Left kidney (tissue), 2 donors: ENCODE results near the gene RBMS3. TPM values are rescaled to one million over a fixed set of nuclear protein-coding genes. Genes with fewer than 3 reads are reported as not detected.
"Not testable (repeated sequence)": the region's sequence is repeated elsewhere in the genome, so short reads cannot be mapped to it uniquely, and the experiment has no call there.

Source experiments
- DNase-seq: peaks from one replicate; pipeline ENCODE4 v3.0.0-alpha.2; 2013
- polyA plus RNA-seq: library from polyadenylated mRNA; unstranded; fragments of 120-200 nt; gene quantifications from one replicate; pipeline ENCODE4 v1.2.1, GENCODE V29; 2013; ENCODE audit not compliant: insufficient read length

The RBMS3 gene
- polyA plus RNA-seq, 1 donor = 15.4 TPM

GRCh38 chr3:29385046-29385830, 104.4 kb downstream of the RBMS3 start:
- no peak for DNase-seq

- DNase-seq = no peak
Measured at GRCh38 chr3:29389362-29389761, 108.5 kb downstream of the RBMS3 start.

GRCh38 chr3:29392625-29393388, 111.9 kb downstream of the RBMS3 start:
- no peak for DNase-seq

GRCh38 chr3:29393946-29394345, 113.1 kb downstream of the RBMS3 start:
- not testable (repeated sequence) for DNase-seq

- DNase-seq = no peak
Measured at GRCh38 chr3:29397406-29397805, 116.5 kb downstream of the RBMS3 start.

GRCh38 chr3:29398787-29399186, 117.9 kb downstream of the RBMS3 start:
- no peak for DNase-seq

- DNase-seq = no peak
Measured at GRCh38 chr3:29406291-29406832, 125.5 kb downstream of the RBMS3 start.

GRCh38 chr3:29408676-29409075, 127.8 kb downstream of the RBMS3 start:
- no peak for DNase-seq

- no peak for DNase-seq
Measured at GRCh38 chr3:29409409-29409808, 128.5 kb downstream of the RBMS3 start.

- DNase-seq = no peak
Measured at GRCh38 chr3:29410220-29410619, 129.3 kb downstream of the RBMS3 start.

- no peak for DNase-seq
Measured at GRCh38 chr3:29410660-29411405, 130.0 kb downstream of the RBMS3 start.

- no peak for DNase-seq
Measured at GRCh38 chr3:29412110-29412509, 131.2 kb downstream of the RBMS3 start.

GRCh38 chr3:29414468-29415224, 133.8 kb downstream of the RBMS3 start:
- DNase-seq = no peak

GRCh38 chr3:29415482-29416223, 134.8 kb downstream of the RBMS3 start:
- DNase-seq = no peak

GRCh38 chr3:29416514-29416913, 135.6 kb downstream of the RBMS3 start:
- no peak for DNase-seq

- no peak for DNase-seq
Measured at GRCh38 chr3:29420106-29420505, 139.2 kb downstream of the RBMS3 start.

GRCh38 chr3:29426302-29427226, 145.7 kb downstream of the RBMS3 start:
- no peak for DNase-seq

- no peak for DNase-seq
Measured at GRCh38 chr3:29427266-29428103, 146.6 kb downstream of the RBMS3 start.
